ENCODE data around the gene AFMID.
"Not testable (repeated sequence)": the region's sequence is repeated elsewhere in the genome, so short reads cannot be mapped to it uniquely, and the experiment has no call there.

Gene AFMID

GRCh38 chr17:78238823-78239488 is 51.8 kb downstream of the AFMID start:
- DNase-seq (ENCODE audit: low read depth) = no peak

- DNase-seq (ENCODE audit: low read depth) = no peak
These were observed 52.3 kb downstream of the AFMID start for GRCh38 chr17:78239489-78239931.

- no peak for DNase-seq (ENCODE audit: low read depth)
These were observed 53.0 kb downstream of the AFMID start for GRCh38 chr17:78240012-78240655.

GRCh38 chr17:78240839-78241238 is 53.7 kb downstream of the AFMID start:
- DNase-seq (ENCODE audit: low read depth) = no peak

- no peak for DNase-seq (ENCODE audit: low read depth)
These were observed 54.3 kb downstream of the AFMID start for GRCh38 chr17:78241277-78242023.

- DNase-seq (ENCODE audit: low read depth) = no peak
These were observed 55.0 kb downstream of the AFMID start for GRCh38 chr17:78242024-78242742.

GRCh38 chr17:78247304-78247703 is 60.1 kb downstream of the AFMID start:
- no peak for DNase-seq (ENCODE audit: low read depth)

- no peak for DNase-seq (ENCODE audit: low read depth)
These were observed 61.1 kb downstream of the AFMID start for GRCh38 chr17:78248051-78248914.

- DNase-seq (ENCODE audit: low read depth) = no peak
These were observed 62.1 kb downstream of the AFMID start for GRCh38 chr17:78249074-78249817.

- DNase-seq (ENCODE audit: low read depth) = no peak
These were observed 63.0 kb downstream of the AFMID start for GRCh38 chr17:78249818-78250806.

GRCh38 chr17:78250891-78251772 is 64.0 kb downstream of the AFMID start:
- DNase-seq (ENCODE audit: low read depth) = peak; percentile 78

- DNase-seq (ENCODE audit: low read depth) = no peak
These were observed 64.6 kb downstream of the AFMID start for GRCh38 chr17:78251773-78252103.

GRCh38 chr17:78252111-78252634 is 65.0 kb downstream of the AFMID start:
- DNase-seq (ENCODE audit: low read depth) = peak; percentile 52

- no peak for DNase-seq (ENCODE audit: low read depth)
These were observed 65.8 kb downstream of the AFMID start for GRCh38 chr17:78252701-78253635.

GRCh38 chr17:78253636-78253945 is 66.4 kb downstream of the AFMID start:
- DNase-seq (ENCODE audit: low read depth) = not testable (repeated sequence)

GRCh38 chr17:78253946-78254672 is 66.9 kb downstream of the AFMID start:
- DNase-seq (ENCODE audit: low read depth) = peak; percentile 75
